Fibroblast of lung (primary cell): Measurements from ENCODE around the gene GGT6. TPM values are rescaled to one million over a fixed set of nuclear protein-coding genes. Genes with fewer than 3 reads are reported as not detected.

Experiments
- DNase-seq, 2 donors: peaks; one replicate each; pipeline versions ENCODE4 v3.0.0 to v3.0.0-alpha.2; 2010; ENCODE audit warnings: low read depth in 2 of 2
- H2AFZ ChIP-seq: 2 replicates; pipeline ENCODE4 v1.5.1; 2012; ENCODE audit warnings: low read length, control low read depth, inconsistent platforms
- H3K27ac ChIP-seq: 2 replicates; pipeline ENCODE4 v1.5.1; 2011; ENCODE audit warnings: low read length, control low read depth; ENCODE audit not compliant: insufficient read depth
- H3K27me3 ChIP-seq: 2 replicates; pipeline ENCODE4 v1.5.1; 2011; ENCODE audit warnings: mild to moderate bottlenecking, low read length; ENCODE audit not compliant: control insufficient read depth, insufficient read depth
- H3K36me3 ChIP-seq: 2 replicates; pipeline ENCODE4 v1.5.1; 2011; ENCODE audit warnings: low read length; ENCODE audit not compliant: control insufficient read depth, insufficient read depth
- H3K4me1 ChIP-seq: 2 replicates; pipeline ENCODE4 v1.5.1; 2011; ENCODE audit warnings: low read length; ENCODE audit not compliant: control insufficient read depth, insufficient read depth; ENCODE audit errors: extremely low read depth
- H3K4me2 ChIP-seq: 2 replicates; pipeline ENCODE4 v1.5.1; 2011; ENCODE audit warnings: low read length, control low read depth; ENCODE audit not compliant: insufficient read depth; ENCODE audit errors: extremely low read depth
- H3K4me3 ChIP-seq, 4 experiments: fragments of 200-600 bp in 1 of 4; sonication (generic) in 1 of 4; replicated peaks in 1 of 4; 2 replicates each; pipeline ENCODE4 v1.5.1; 2011 to 2016; ENCODE audit warnings: low read length in 4 of 4, low read depth in 3 of 4, mild to moderate bottlenecking in 3 of 4, control low read depth in 2 of 4, inconsistent platforms in 1 of 4, mixed read lengths in 1 of 4; ENCODE audit not compliant: insufficient read depth in 1 of 4; ENCODE audit errors: control extremely low read depth in 1 of 4
- H3K79me2 ChIP-seq: 2 replicates; pipeline ENCODE4 v1.5.1; 2012; ENCODE audit warnings: mild to moderate bottlenecking, low read length, inconsistent platforms; ENCODE audit not compliant: control insufficient read depth, insufficient read depth
- H3K9ac ChIP-seq: 2 replicates; pipeline ENCODE4 v1.5.1; 2011; ENCODE audit warnings: mild to moderate bottlenecking, low read length, control low read depth; ENCODE audit not compliant: insufficient read depth
- H3K9me3 ChIP-seq: 2 replicates; pipeline ENCODE4 v1.5.1; 2012; ENCODE audit warnings: low read depth, low read length; ENCODE audit not compliant: control insufficient read depth, insufficient read depth
- H4K20me1 ChIP-seq: 2 replicates; pipeline ENCODE4 v1.5.1; 2011; ENCODE audit warnings: low read length; ENCODE audit not compliant: control insufficient read depth, insufficient read depth; ENCODE audit errors: extremely low read depth
- EZH2 ChIP-seq: IDR thresholded peaks from 2 replicates; pipeline ENCODE4 v1.5.1; 2012; ENCODE audit warnings: low read length, control low read depth, mild to moderate bottlenecking; ENCODE audit errors: missing control alignments
- polyA plus RNA-seq, 2 donors: library from polyadenylated mRNA; depleted of rRNA in 1 of 2; stranded (reverse) in 1 of 2; unstranded in 1 of 2; fragments of >200 nt; gene quantifications; 2 replicates each; pipeline ENCODE4 v1.2.1, GENCODE V29; 2011 to 2012; ENCODE audit warnings: missing spikeins in 1 of 2
- total RNA-seq: library from RNA; depleted of rRNA; stranded (reverse); fragments of >200 nt; gene quantifications from 2 replicates; pipeline ENCODE4 v1.2.1, GENCODE V29; 2014
- TF ChIP-seq, protein P1 (sequence below), 2 donors: IDR thresholded peaks in 1 of 2; conservative IDR thresholded peaks in 1 of 2; 1 replicate in 1 of 2; 2 replicates in 1 of 2; pipeline ENCODE4 v1.5.1; 2011 to 2012; ENCODE audit warnings: low read length in 2 of 2, control low read depth in 1 of 2, inconsistent platforms in 1 of 2, low read depth in 1 of 2, mild to moderate bottlenecking in 1 of 2

Gene GGT6
- total and polyA plus RNA-seq, 2 donors (not counting 1 experiment from before 2014, with no cell fraction given) = not detected

GRCh38 chr17:4572131-4572530 is 11.8 kb upstream of the GGT6 start:
- no peaks in the 10 kb centered on the region for H3K36me3 ChIP-seq
- no peaks in the 10 kb centered on the region for H3K79me2 ChIP-seq
- H3K4me3 ChIP-seq = no peak overlapping the region
- no peaks in the 10 kb centered on the region for H4K20me1 ChIP-seq
- no peaks in the 10 kb centered on the region for H3K4me1 ChIP-seq
- no peaks in the 10 kb centered on the region for H3K27me3 ChIP-seq
- TF ChIP-seq, protein P1, sequence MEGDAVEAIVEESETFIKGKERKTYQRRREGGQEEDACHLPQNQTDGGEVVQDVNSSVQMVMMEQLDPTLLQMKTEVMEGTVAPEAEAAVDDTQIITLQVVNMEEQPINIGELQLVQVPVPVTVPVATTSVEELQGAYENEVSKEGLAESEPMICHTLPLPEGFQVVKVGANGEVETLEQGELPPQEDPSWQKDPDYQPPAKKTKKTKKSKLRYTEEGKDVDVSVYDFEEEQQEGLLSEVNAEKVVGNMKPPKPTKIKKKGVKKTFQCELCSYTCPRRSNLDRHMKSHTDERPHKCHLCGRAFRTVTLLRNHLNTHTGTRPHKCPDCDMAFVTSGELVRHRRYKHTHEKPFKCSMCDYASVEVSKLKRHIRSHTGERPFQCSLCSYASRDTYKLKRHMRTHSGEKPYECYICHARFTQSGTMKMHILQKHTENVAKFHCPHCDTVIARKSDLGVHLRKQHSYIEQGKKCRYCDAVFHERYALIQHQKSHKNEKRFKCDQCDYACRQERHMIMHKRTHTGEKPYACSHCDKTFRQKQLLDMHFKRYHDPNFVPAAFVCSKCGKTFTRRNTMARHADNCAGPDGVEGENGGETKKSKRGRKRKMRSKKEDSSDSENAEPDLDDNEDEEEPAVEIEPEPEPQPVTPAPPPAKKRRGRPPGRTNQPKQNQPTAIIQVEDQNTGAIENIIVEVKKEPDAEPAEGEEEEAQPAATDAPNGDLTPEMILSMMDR (conservative IDR thresholded peaks at IDR 0.05 in 1 of 2, IDR thresholded peaks at IDR 0.05 in 1 of 2; ENCODE audit: low read depth in 1 of 2, low read length in 2 of 2) = no peak
- TF ChIP-seq EZH2 = no peak
- no peak overlapping the region for H2AFZ ChIP-seq
- no peak overlapping the region for H3K27ac ChIP-seq
- H3K4me2 ChIP-seq = no peak overlapping the region
- H3K9ac ChIP-seq = no peak overlapping the region
- H3K9me3 ChIP-seq = no peaks in the 10 kb centered on the region
- no peak for DNase-seq

DNA sequence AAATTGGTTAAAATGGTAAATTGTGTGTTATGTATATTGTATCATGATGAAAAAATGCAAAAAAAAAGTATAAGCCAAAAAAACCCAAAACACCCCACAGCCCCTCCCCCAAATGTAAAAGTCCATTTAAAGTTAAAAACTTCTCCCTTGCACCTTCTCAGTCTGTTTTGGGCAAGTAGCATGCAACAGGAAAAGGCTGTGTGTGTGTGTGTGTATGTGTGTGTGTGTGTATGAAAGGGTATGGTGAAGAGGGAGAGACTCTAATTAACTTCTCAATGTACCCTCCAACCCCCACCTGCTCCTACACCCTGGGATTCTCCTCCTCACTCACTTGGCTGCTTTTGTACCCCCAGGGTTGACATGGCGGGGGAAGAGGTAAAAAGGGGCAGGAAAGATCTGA is 9.2 kb upstream of the GGT6 start:
- no peak overlapping the region for H3K27ac ChIP-seq

DNA sequence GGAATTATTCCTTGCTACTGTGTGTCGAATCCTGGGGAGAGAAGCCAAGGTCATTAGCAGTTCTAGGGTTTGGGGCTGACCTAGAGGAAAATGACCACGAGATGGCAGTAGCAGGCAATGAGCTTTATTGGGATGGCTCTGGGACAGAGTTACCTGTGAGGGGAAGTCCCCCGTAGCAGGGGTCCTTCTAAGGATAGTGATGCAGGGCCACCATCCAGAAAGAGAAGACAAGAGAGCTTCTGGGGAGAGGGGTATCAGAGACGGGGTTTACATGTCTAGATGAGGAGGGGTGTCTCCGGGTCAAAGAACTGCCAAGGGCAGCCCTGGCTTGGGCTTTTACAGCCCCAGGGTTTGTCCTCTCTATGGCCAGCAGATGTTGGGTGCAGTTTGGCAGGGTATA is 6.4 kb upstream of the GGT6 start:
- Histone ChIP-seq H3K79me2 (no peaks in the 10 kb centered on the region), H3K9ac (no peak overlapping the region), H3K36me3 (no peaks in the 10 kb centered on the region), H3K4me1 (no peaks in the 10 kb centered on the region), H4K20me1 (no peaks in the 10 kb centered on the region), H3K4me3 (no peak overlapping the region), H3K4me2 (no peak overlapping the region), H3K9me3 (no peaks in the 10 kb centered on the region), H3K27ac (no peak overlapping the region), H3K27me3 (no peaks in the 10 kb centered on the region), H2AFZ (no peak overlapping the region)
- no peak for TF ChIP-seq EZH2
- TF ChIP-seq, protein P1 (conservative IDR thresholded peaks at IDR 0.05 in 1 of 2, IDR thresholded peaks at IDR 0.05 in 1 of 2; ENCODE audit: low read depth in 1 of 2, low read length in 2 of 2) = peak; percentile 83 to 86
- peak; percentile 23 to 63 for DNase-seq

More for the DNA sequence above, 9.2 kb upstream of the GGT6 start:
- H3K36me3 ChIP-seq = no peaks in the 10 kb centered on the region
- no peak overlapping the region for H3K4me2 ChIP-seq
- DNase-seq = no peak
- no peaks in the 10 kb centered on the region for H3K79me2 ChIP-seq
- H3K4me1 ChIP-seq = no peaks in the 10 kb centered on the region
- TF ChIP-seq EZH2 = no peak
- no peak overlapping the region for H2AFZ ChIP-seq
- H3K9ac ChIP-seq = no peak overlapping the region
- no peaks in the 10 kb centered on the region for H4K20me1 ChIP-seq
- H3K27me3 ChIP-seq = no peaks in the 10 kb centered on the region
- H3K9me3 ChIP-seq = no peaks in the 10 kb centered on the region
- no peak overlapping the region for H3K4me3 ChIP-seq
